ENCODE data around the gene PANK1. TPM values are rescaled to one million over a fixed set of nuclear protein-coding genes. Genes with fewer than 3 reads are reported as not detected.

PANK1 gene
- total RNA-seq, 1 donor from 2014 or later, result 38.0 TPM

- H3K36me3 ChIP-seq, result peaks cover 8% of the 10 kb centered on the region
- H3K27ac ChIP-seq, result peak overlapping the region; percentile 23
- no peaks in the 10 kb centered on the region for H3K4me1 ChIP-seq
- Mint-ChIP-seq H3K4me3 (no peak overlapping the region), H3K36me3 (peaks cover 52% of the 10 kb centered on the region), H3K27me3 (ENCODE audit: insufficient read depth, low read depth) (no peaks in the 10 kb centered on the region), H3K4me1 (peaks cover 25% of the 10 kb centered on the region), H3K9me3 (no peaks in the 10 kb centered on the region), H3K27ac (peak overlapping the region; percentile 24)
- H4K20me1 ChIP-seq (ENCODE audit: low read depth), result no peaks in the 10 kb centered on the region
- TF ChIP-seq CTCF (IDR thresholded peaks at IDR 0.05) (no peak), EZH2phosphoT487 (IDR thresholded peaks at IDR 0.05) (no peak), EZH2 (IDR thresholded peaks at IDR 0.05) (no peak)
- no peaks in the 10 kb centered on the region for H3F3A ChIP-seq (ENCODE audit: low read depth)
- no peak for DNase-seq (ENCODE audit: low spot score)
- no peaks in the 10 kb centered on the region for H3K27me3 ChIP-seq
- H3K9ac ChIP-seq, result no peak overlapping the region
- no peak overlapping the region for H2AFZ ChIP-seq (replicated peaks)
- no peak overlapping the region for H3K4me3 ChIP-seq
- no peaks in the 10 kb centered on the region for H3K79me2 ChIP-seq (ENCODE audit: low read depth)
- H3K9me3 ChIP-seq (ENCODE audit: low read depth), result no peaks in the 10 kb centered on the region
- no peak overlapping the region for H3K4me2 ChIP-seq
Measured at GRCh38 chr10:89591111-89591795, 53.8 kb downstream of the PANK1 start.

GRCh38 chr10:89590326-89590725, 54.7 kb downstream of the PANK1 start:
- Mint-ChIP-seq H3K27me3 (ENCODE audit: insufficient read depth, low read depth) (no peaks in the 10 kb centered on the region), H3K27ac (no peak overlapping the region), H3K36me3 (peaks cover 58% of the 10 kb centered on the region), H3K4me3 (no peak overlapping the region), H3K4me1 (peaks cover 30% of the 10 kb centered on the region), H3K9me3 (no peaks in the 10 kb centered on the region)
- Histone ChIP-seq H3K4me2 (no peak overlapping the region), H3K4me3 (no peak overlapping the region), H3K4me1 (no peaks in the 10 kb centered on the region), H3K36me3 (peaks cover 8% of the 10 kb centered on the region), H3F3A (ENCODE audit: low read depth) (no peaks in the 10 kb centered on the region), H3K79me2 (ENCODE audit: low read depth) (no peaks in the 10 kb centered on the region), H4K20me1 (ENCODE audit: low read depth) (no peaks in the 10 kb centered on the region), H2AFZ (replicated peaks) (no peak overlapping the region), H3K9ac (no peak overlapping the region), H3K9me3 (ENCODE audit: low read depth) (no peaks in the 10 kb centered on the region), H3K27me3 (no peaks in the 10 kb centered on the region), H3K27ac (no peak overlapping the region)
- no peak for TF ChIP-seq EZH2phosphoT487 (IDR thresholded peaks at IDR 0.05)
- TF ChIP-seq EZH2 (IDR thresholded peaks at IDR 0.05), result no peak
- no peak for TF ChIP-seq CTCF (IDR thresholded peaks at IDR 0.05)
- DNase-seq (ENCODE audit: low spot score), result no peak

GRCh38 chr10:89589101-89589720, 55.8 kb downstream of the PANK1 start:
- H3K36me3 Mint-ChIP-seq, result peaks cover 60% of the 10 kb centered on the region
- no peak overlapping the region for H3K4me3 ChIP-seq
- no peaks in the 10 kb centered on the region for H3F3A ChIP-seq (ENCODE audit: low read depth)
- TF ChIP-seq EZH2 (IDR thresholded peaks at IDR 0.05), result no peak
- TF ChIP-seq CTCF (IDR thresholded peaks at IDR 0.05), result no peak
- no peak for TF ChIP-seq EZH2phosphoT487 (IDR thresholded peaks at IDR 0.05)
- H3K9me3 ChIP-seq (ENCODE audit: low read depth), result no peaks in the 10 kb centered on the region
- peaks cover 8% of the 10 kb centered on the region for H3K36me3 ChIP-seq
- H3K9ac ChIP-seq, result no peak overlapping the region
- no peak overlapping the region for H3K4me2 ChIP-seq
- no peaks in the 10 kb centered on the region for H3K4me1 ChIP-seq
- no peak overlapping the region for H3K27ac ChIP-seq
- no peak for DNase-seq (ENCODE audit: low spot score)
- H3K79me2 ChIP-seq (ENCODE audit: low read depth), result no peaks in the 10 kb centered on the region
- peak overlapping the region; percentile 34 for H3K27ac Mint-ChIP-seq
- H3K4me3 Mint-ChIP-seq, result no peak overlapping the region
- no peaks in the 10 kb centered on the region for H3K27me3 Mint-ChIP-seq (ENCODE audit: insufficient read depth, low read depth)
- no peaks in the 10 kb centered on the region for H3K9me3 Mint-ChIP-seq
- peaks cover 33% of the 10 kb centered on the region for H3K4me1 Mint-ChIP-seq
- H3K27me3 ChIP-seq, result no peaks in the 10 kb centered on the region
- no peaks in the 10 kb centered on the region for H4K20me1 ChIP-seq (ENCODE audit: low read depth)
- H2AFZ ChIP-seq (replicated peaks), result no peak overlapping the region
